PFSK-1 (cell line): ENCODE data around the gene LSP1.

Experiments
- FOXP2 ChIP-seq: optimal IDR thresholded peaks from 2 replicates; pipeline ENCODE3; 2011; ENCODE audit warnings: borderline replicate concordance, control low read depth, inconsistent platforms; ENCODE audit not compliant: insufficient read depth; ENCODE audit errors: extremely low read length, extremely low read depth
- POLR2AphosphoS5 ChIP-seq: IDR thresholded peaks from 2 replicates; pipeline ENCODE4 v1.6.1; 2012; ENCODE audit warnings: low read depth, mild to moderate bottlenecking, control low read depth, low read length, moderate library complexity
- SIN3A ChIP-seq: IDR thresholded peaks from 2 replicates; pipeline ENCODE4 v1.6.1; 2012; ENCODE audit warnings: mild to moderate bottlenecking, low read length, moderate library complexity, borderline replicate concordance; ENCODE audit not compliant: insufficient read depth
- TAF1 ChIP-seq: IDR thresholded peaks from 2 replicates; pipeline ENCODE4 v1.6.1; 2012; ENCODE audit warnings: low read length, control low read depth, borderline replicate concordance; ENCODE audit not compliant: insufficient read depth
- TF ChIP-seq, protein P1 (sequence below), 2 experiments: IDR thresholded peaks; 2 replicates each; pipeline versions ENCODE4 v1.6.1 to v1.8.0; 2011 to 2012; ENCODE audit warnings: low read depth in 2 of 2, low read length in 2 of 2, control low read depth in 1 of 2, inconsistent platforms in 1 of 2, mild to moderate bottlenecking in 1 of 2, moderate library complexity in 1 of 2; ENCODE audit not compliant: insufficient read depth in 1 of 2

LSP1 gene

DNA sequence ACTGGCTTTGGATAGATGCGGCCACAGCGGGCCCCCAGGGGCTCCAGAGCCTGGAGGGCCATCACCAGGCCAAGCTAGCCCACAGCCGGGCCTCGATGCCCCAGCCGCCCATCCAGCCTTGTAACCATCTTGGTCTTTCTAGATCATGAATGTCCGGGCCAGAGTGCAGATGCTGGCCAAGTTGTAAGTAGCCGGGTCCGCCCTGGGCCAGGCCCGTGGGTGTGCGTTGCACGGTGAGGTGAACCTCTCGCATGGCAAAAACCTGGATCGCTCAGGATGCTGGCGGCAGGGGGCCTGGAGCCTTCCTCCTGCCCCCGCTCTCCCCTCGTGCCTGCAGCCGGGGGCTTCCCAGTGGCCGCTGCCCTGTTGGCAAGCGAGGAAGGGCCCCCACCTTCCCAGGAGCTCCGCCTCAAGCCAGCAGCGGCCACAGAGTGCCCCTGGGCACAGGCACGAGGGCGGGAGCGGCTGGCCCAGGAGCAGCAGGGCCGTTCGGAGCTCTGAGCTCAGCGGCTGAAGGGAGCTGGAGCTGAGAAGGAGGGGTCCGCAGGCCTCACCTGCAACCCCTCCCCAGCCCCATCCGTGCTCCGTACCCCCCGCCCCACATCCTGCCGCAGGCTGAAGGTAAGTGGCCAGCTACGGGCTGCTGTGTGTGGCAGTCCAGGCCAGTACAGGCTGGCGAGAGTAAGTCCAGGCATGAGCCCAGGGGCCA is 83.3 kb downstream of the LSP1 start:
- TF ChIP-seq TAF1 (no peak), POLR2AphosphoS5 (no peak), SIN3A (no peak), FOXP2 (no peak)
- TF ChIP-seq, protein P1, sequence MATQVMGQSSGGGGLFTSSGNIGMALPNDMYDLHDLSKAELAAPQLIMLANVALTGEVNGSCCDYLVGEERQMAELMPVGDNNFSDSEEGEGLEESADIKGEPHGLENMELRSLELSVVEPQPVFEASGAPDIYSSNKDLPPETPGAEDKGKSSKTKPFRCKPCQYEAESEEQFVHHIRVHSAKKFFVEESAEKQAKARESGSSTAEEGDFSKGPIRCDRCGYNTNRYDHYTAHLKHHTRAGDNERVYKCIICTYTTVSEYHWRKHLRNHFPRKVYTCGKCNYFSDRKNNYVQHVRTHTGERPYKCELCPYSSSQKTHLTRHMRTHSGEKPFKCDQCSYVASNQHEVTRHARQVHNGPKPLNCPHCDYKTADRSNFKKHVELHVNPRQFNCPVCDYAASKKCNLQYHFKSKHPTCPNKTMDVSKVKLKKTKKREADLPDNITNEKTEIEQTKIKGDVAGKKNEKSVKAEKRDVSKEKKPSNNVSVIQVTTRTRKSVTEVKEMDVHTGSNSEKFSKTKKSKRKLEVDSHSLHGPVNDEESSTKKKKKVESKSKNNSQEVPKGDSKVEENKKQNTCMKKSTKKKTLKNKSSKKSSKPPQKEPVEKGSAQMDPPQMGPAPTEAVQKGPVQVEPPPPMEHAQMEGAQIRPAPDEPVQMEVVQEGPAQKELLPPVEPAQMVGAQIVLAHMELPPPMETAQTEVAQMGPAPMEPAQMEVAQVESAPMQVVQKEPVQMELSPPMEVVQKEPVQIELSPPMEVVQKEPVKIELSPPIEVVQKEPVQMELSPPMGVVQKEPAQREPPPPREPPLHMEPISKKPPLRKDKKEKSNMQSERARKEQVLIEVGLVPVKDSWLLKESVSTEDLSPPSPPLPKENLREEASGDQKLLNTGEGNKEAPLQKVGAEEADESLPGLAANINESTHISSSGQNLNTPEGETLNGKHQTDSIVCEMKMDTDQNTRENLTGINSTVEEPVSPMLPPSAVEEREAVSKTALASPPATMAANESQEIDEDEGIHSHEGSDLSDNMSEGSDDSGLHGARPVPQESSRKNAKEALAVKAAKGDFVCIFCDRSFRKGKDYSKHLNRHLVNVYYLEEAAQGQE (IDR thresholded peaks at IDR 0.05; ENCODE audit: insufficient read depth in 1 of 2, low read depth in 2 of 2, low read length in 2 of 2) = no peak

DNA sequence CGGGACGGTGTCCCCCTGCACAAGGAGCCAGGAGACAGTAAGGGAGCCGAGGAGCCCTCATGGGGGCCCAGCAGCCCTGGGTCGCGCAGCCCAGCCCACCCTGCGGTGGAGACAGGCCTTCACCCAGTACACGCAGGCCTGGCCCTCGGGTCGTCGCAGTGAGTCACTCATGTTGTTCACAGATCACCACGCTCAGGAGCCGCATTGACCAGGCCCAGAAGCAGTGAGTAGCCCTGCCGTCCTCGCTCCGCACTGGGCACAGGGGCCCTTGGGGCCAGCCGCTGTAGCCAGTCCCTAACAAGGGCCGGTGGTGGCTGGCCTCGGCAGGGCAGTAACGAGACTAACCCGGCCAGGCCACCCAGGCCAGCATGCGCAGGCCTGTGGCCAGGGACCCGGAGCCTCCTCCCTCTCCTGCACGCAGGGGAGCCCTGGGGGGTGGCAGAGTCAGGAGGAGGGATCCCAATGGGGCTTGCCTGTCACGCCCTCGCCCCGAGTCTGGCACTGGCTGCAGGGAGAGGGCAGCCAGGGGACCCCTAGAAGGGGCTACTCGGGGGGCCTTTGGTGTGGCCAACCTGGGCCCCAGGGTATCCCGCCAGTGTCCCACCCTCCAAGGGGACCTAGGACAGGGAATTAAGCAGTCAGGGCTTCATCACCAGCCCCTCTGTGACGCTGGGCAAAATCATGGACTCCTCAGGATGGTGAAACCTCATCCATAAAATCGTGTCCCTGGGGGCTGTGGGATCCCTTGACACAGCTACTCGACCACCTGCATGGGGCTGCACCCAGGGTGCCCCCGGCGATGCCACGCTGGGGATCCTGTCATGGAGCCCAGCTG is 84.1 kb downstream of the LSP1 start:
- TF ChIP-seq SIN3A (no peak), POLR2AphosphoS5 (no peak), TAF1 (no peak), FOXP2 (no peak)
- TF ChIP-seq, protein P1 (IDR thresholded peaks at IDR 0.05; ENCODE audit: insufficient read depth in 1 of 2, low read depth in 2 of 2, low read length in 2 of 2) = no peak

DNA sequence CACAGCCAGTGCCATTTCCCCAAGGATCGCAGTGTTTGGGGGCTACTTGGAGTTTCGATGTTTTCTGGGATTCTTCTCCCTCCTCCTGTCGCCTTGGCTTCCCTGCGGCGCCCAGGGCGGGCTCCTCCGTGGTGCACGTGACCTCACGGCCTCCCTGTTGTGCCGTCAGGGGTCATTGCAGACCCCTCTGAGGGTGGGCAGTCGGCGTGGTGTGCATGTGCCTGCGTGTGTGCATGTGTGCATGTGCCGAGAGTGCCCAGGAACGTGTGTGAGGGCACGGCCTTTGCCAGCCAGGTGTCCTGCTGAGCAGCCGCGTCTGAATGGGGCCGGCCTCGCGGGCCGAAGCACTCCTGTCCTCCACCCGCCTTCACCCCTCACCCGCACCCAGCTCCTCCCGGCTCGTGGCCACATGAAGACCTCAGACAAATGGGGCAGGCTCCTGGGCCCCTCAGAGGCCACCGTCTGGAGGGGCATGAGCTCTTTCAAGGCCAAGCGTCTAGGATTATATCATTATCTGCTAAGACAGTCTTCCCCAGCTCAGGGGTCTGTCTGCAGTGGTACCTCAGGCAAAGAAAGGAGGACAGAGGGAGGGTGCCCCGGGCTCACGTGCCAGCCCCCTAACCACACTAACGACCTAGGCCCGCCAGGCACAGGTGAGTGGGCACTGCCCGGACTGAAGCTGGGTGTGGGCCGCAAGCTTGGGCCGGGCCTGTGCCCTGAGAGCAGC is 84.9 kb downstream of the LSP1 start:
- TF ChIP-seq TAF1 (no peak), SIN3A (no peak), POLR2AphosphoS5 (no peak), FOXP2 (no peak)
- TF ChIP-seq, protein P1 (IDR thresholded peaks at IDR 0.05; ENCODE audit: insufficient read depth in 1 of 2, low read depth in 2 of 2, low read length in 2 of 2) = no peak

GRCh38 chr11:1938343-1939005 is 85.6 kb downstream of the LSP1 start:
- TF ChIP-seq SIN3A = no peak
- TF ChIP-seq POLR2AphosphoS5 = no peak
- no peak for TF ChIP-seq TAF1
- no peak for TF ChIP-seq FOXP2
- TF ChIP-seq, protein P1 (IDR thresholded peaks at IDR 0.05; ENCODE audit: insufficient read depth in 1 of 2, low read depth in 2 of 2, low read length in 2 of 2) = no peak
